HG02798 (cell line): ENCODE data around the gene PRMT3.
"Not testable (repeated sequence)": the region's sequence is repeated elsewhere in the genome, so short reads cannot be mapped to it uniquely, and the experiment has no call there.

Experiments
- ATAC-seq: cut with Tn5 transposase; IDR thresholded peaks from one replicate; pipeline ENCODE4 v1.9.1; 2021; ENCODE audit warnings: mild to moderate bottlenecking; ENCODE audit not compliant: unreplicated experiment, poor library complexity

Gene PRMT3

GRCh38 chr11:20387261-20388095, at the start of gene PRMT3:
TSS of gene PRMT3 (plus strand) at chr11:20387716. CDS start at chr11:20387747, 31 bp downstream.
- peak; percentile 89 for ATAC-seq

GRCh38 chr11:20342347-20343141, 45.0 kb upstream of the PRMT3 start:
- ATAC-seq, result no peak

DNA sequence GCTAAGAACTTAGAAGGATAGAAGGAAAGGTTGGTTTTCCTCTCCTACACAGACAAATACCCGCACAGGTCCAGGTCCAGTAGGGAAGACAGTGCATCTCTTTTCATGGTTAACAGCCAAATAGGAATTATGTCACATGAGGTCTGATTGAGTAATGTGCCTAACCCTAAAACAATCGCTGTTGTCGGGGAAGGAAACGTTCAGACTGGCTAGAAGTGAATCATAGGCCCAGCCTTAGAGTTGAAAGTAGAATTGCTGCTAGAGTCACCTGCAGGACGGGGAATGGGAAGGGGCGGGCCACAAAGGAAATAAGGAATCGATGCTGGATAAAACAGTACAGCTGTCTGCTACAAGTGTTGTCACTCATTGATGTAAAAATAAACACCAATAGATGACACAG, 36.4 kb upstream of the PRMT3 start:
- ATAC-seq, result no peak

GRCh38 chr11:20351751-20352262, 35.7 kb upstream of the PRMT3 start:
- ATAC-seq, result no peak

- peak; percentile 50 for ATAC-seq
Observed at GRCh38 chr11:20353829-20354434, 33.6 kb upstream of the PRMT3 start.

DNA sequence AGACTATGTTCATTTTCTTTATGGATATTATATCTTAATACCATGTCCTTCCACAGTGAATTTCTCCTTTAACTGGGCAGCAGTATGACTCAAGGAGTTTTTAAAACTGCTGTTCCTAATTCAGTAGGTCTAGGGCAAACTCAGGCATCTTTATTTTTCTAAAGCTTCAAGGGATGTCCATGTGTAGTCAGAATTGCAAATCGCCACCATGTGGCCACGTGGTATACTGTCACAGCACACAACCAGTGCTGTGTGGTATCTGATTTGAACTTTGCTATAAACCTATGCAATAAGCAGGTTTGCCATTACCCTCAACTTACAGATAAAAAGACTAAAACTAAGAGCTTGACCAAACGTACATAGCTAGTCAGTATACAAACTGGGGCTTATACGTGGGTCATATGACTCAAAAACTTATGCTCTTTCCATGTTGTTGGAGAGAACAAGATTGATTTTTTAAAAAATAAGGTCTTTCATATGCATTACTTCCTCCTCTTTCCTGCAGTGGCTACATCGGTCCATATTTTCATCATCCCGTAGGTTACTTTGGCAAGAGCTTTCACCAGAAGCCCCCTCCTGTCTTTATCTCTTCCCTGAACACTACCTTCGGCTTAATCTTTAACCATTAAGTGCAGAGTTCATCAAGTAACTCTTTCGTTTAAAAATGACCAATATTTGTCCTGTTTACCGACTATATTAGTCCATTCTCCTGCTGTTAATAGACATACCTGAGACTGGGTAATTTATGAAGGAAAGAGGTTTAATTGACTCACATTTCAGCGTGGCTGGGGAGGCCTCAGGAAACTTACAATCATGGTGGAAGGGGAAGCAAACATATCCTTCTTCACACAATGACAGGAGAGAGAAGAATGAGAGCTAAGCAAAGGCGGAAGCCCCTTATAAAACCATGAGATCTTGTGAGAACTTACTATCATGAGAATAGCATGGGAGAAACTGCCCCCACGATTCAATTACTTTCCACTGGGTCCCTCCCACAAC, 32.0 kb upstream of the PRMT3 start:
- peak; percentile 83 for ATAC-seq

DNA sequence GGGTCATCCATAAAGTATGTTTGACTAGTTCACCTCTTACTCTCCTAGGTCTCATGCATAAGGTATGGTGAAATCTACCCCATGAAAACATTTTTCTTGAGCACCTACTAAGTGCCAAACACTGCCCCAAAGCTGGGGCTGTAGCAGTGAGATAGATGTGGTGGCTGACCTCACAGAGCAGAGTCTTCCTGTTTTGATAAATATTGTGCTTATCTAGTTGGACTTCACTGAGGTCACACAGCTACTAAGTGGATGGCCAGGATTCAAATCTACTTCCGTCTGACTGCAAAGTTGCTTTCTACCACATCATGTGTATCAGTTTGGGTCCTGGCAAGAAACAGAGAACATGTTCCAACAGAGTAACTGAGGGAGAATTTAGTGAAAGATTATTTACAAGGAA, 30.4 kb upstream of the PRMT3 start:
- ATAC-seq, result no peak

- ATAC-seq, result no peak
Observed at GRCh38 chr11:20360650-20361049, 26.9 kb upstream of the PRMT3 start.

DNA sequence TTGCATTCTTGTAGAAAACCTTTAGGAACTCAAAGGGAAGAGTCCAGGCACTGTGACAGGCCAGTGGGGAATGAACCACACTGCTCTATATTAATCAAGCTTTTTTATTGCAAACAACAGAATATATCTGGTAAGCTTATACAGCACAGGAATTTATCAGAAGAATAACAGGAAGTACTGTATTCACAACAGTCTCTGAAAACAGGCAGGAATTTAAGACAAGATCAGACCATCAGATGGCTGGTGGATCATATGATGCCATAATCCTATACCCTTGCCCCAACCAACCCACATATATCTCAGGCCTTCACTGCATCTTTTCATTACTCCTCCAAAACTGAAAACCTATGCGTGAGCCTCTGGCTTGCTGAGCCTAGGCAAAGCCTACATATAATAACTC, 25.0 kb upstream of the PRMT3 start:
- ATAC-seq, result no peak

GRCh38 chr11:20363149-20363499, 24.4 kb upstream of the PRMT3 start:
- ATAC-seq, result no peak

DNA sequence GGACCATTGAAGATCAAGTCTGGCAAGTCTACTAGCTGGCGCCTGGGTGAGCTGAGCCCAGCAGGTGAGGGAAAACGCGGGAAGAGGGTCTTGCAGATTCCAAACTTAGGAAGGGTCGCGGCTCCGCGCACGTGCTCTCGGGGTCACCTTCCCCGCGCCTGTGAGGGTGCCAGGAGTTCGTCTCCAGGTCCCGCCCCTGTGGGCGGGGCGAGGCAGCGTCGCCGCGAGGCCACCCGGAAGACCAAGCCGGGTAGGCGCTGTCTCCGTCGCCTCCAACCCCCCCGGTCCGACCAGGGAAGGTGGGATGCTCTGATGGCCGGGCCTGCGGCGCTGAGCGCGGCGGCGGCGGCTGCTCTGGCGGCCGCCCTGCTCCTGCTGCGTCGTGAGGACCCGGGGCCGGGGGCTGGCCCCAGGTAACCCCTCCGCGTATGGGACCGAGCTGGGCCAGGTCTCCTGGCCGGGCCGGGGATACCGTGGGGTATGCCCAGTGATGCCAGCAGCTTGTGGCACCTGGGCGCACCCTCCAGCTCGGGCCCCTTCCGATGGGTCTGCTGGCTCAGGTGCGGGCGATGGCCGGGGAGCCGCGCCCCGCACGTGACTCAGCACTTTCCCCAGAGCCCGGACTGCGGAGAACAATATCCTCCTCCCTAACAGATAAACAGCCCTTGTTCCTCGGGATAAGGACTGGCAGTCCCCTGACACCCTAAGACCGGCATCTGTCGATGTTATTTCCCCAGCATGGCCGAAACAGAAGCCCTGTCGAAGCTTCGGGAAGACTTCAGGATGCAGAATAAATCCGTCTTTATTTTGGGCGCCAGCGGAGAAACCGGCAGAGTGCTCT, 23.8 kb upstream of the PRMT3 start, which contains the start of gene HTATIP2:
Gene HTATIP2 (plus strand): TSS at position 215 of the 841 bp plus-strand sequence. CDS start 524 bp downstream, at position 739.
- ATAC-seq, result peak; percentile 96

- ATAC-seq, result no peak
Observed at GRCh38 chr11:20364341-20364792, 23.1 kb upstream of the PRMT3 start.

DNA sequence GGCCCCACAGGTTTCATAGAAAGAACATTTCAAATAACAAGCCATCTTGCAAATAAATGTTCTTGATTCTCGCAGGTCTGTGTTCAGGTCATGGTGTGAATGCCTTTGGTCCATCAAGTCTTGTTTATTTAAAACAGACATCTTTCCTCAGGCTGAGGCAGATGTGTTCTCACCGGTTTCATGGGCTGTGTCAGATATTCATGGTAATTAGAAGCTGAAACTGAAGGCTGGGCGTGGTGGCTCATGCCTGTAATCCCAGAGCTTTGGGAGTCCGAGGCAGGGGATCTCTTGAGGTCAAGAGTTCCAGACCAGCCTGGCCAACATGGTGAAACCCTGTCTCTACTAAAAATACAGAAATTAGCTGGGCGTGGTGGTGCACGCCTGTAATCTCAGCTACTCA, 22.1 kb upstream of the PRMT3 start:
- ATAC-seq, result not testable (repeated sequence)

- no peak for ATAC-seq
Observed at GRCh38 chr11:20367313-20367948, 20.1 kb upstream of the PRMT3 start.

- no peak for ATAC-seq
Observed at GRCh38 chr11:20368438-20368837, 19.1 kb upstream of the PRMT3 start.

DNA sequence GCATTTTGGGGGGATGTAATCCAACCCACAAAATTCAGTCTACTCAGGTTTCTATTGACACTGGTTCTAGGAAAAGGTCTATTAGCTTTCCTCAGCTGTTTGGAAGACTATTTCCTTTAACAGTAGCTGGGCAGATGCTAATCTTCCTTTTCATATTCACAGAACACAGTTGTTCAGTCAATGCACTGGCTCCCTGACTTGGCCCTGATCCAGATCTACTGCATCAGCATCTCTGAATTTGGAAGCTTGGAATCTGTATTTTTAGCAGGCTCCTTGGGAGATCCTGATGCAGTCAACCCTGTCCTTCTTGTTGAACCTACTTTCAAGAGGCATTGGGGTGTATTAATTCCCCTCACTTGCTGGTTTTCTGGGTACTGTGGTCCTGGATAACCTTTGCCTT, 17.7 kb upstream of the PRMT3 start:
- no peak for ATAC-seq

- no peak for ATAC-seq
Observed at GRCh38 chr11:20372081-20372626, 15.4 kb upstream of the PRMT3 start.

DNA sequence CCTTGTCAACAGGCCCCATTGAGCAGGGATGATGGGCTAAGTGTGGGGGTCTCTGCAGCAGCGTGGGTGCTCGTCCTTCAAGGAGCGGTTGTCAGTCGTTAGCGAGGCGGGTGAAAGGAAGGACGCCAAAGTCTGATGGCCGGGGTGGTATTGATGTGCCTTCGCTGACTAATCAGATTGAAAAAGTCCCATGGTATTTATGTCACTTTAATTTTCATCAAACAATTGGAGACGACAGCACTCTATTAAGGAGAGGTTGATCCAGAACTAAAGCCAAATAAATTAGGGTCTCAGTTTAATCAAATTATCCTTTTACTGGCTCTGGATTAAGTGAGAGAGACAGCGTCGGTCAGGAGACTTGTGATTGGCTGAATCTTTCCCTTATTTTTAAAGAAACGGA, 14.4 kb upstream of the PRMT3 start:
- no peak for ATAC-seq
